ENCODE data around the gene ZNF124. TPM values are rescaled to one million over a fixed set of nuclear protein-coding genes. Genes with fewer than 3 reads are reported as not detected.
"Not testable (repeated sequence)": the region's sequence is repeated elsewhere in the genome, so short reads cannot be mapped to it uniquely, and the experiment has no call there.

Gene ZNF124
- polyA plus RNA-seq, 3 donors, result 21.5 to 28.4 (median 27.6) TPM

GRCh38 chr1:247182994-247183393, 11.2 kb upstream of the ZNF124 start:
- DNase-seq (ENCODE audit: extremely low read depth in 1 of 11, low read depth in 9 of 11, low spot score in 4 of 11), result no peak

DNA sequence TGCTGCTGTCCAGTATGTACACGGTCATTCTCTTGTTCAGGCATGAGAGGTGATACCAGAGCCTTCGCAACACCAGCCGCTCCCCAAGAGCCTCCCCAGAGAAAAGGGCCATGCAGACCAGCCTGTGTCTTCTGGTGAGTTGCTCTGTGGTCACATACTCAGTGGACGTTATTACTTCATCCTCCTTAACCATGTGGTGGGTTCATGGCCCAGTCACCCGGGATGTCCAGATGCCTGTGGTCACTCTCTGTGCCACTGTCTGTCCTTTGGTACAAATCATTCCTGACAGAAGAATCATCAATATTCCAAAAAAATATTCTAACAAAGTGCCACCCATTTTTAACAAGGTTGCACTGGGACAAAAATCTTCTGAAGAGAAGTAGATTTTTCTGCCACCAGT, 8.8 kb upstream of the ZNF124 start:
- no peak for DNase-seq (ENCODE audit: extremely low read depth in 1 of 11, low read depth in 9 of 11, low spot score in 4 of 11)

DNA sequence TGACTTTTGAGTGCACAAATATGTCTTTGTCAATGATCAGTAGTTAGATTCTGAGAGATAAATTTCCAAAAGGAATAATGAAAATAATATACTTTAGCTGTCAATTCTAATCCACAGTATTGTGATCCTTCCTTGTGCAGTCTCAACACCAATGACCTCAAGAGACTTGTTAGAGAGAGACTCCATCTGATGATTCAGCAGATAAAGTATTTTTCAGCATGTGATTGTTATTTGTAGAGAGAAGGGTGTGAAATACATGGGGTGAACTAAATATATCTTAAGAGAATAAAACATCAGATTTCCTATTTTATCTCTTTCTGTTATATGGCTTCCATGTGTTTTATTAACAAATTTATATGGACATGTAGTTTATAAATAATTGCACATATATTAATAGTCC, 5.9 kb upstream of the ZNF124 start:
- DNase-seq (ENCODE audit: extremely low read depth in 1 of 11, low read depth in 9 of 11, low spot score in 4 of 11), result no peak

GRCh38 chr1:247175458-247175857, 3.6 kb upstream of the ZNF124 start:
- no peak for DNase-seq (ENCODE audit: extremely low read depth in 1 of 11, low read depth in 9 of 11, low spot score in 4 of 11)

GRCh38 chr1:247173431-247173830, 1.6 kb upstream of the ZNF124 start:
- no peak for DNase-seq (ENCODE audit: extremely low read depth in 1 of 11, low read depth in 9 of 11, low spot score in 4 of 11)

DNA sequence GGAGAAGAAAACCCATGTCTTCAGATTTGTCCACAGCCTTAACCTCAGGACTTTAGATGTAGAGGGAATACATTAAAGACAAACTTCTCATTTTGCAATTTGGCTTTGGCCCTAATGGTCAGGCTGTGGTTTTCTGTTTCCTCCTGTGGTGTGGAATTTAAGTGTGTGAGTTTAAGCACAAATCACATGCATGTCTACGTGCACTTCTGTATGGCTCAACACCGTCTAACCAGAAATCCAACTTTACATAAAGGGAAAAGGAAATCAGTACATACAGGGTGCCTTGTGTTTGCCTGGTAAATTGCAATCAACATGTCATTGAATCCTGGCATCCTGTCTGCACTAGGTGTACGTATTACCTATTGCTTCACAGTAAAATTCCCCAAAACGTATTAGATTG, 1.2 kb upstream of the ZNF124 start:
- no peak for DNase-seq (ENCODE audit: extremely low read depth in 1 of 11, low read depth in 9 of 11, low spot score in 4 of 11)

- DNase-seq (ENCODE audit: extremely low read depth in 1 of 11, low read depth in 9 of 11, low spot score in 4 of 11), result not testable (repeated sequence)
Observed at GRCh38 chr1:247171443-247171842, 377 bp downstream of the ZNF124 start.

GRCh38 chr1:247165674-247166073, 6.1 kb downstream of the ZNF124 start:
- DNase-seq (ENCODE audit: extremely low read depth in 1 of 11, low read depth in 9 of 11, low spot score in 4 of 11), result no peak

DNA sequence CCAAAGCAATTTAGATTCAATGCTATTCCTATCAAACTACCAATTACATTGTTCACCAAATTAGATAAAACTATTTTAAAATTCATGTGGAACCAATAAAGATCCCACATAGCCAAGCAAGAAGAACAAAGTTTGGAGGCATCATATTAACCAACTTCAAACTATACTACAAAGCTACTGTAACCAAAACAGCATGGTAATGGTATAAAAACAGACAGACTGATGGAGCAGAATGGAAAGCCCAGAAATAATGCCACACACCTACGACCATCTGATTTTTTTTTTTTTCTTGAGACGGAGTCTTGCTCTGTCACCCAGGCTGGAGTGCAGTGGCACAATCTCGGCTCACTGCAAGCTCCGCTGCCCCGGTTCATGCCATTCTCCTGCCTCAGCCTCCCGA, 7.1 kb downstream of the ZNF124 start:
- DNase-seq (ENCODE audit: extremely low read depth in 1 of 11, low read depth in 9 of 11, low spot score in 4 of 11), result no peak

- DNase-seq (ENCODE audit: extremely low read depth in 1 of 11, low read depth in 9 of 11, low spot score in 4 of 11), result no peak
Observed at GRCh38 chr1:247156787-247157232, 15.0 kb downstream of the ZNF124 start.

DNA sequence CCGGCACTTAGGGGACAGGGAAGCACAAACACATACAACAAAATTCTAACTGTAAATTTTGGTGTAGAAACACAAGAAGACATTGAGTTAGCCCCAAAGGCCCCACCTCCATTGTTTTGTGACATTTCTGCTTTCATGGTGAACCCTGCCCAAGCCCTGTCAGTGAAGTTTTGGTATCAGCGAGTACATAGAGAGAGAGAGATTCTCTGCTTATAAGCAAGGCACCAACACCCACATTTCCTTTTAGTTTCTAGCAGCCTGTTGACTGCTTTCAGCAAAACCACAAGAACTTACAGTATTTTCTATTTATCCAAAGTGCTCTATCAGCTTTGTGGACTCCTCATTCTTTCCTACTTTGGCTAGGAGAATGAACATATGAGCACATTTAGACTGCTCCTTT, 24.0 kb downstream of the ZNF124 start:
- DNase-seq (ENCODE audit: extremely low read depth in 1 of 11, low read depth in 9 of 11, low spot score in 4 of 11), result no peak

- DNase-seq (ENCODE audit: extremely low read depth in 1 of 11, low read depth in 9 of 11, low spot score in 4 of 11), result not testable (repeated sequence)
Observed at GRCh38 chr1:247147120-247147519, 24.7 kb downstream of the ZNF124 start.

GRCh38 chr1:247146671-247147070, 25.1 kb downstream of the ZNF124 start:
- no peak for DNase-seq (ENCODE audit: extremely low read depth in 1 of 11, low read depth in 9 of 11, low spot score in 4 of 11)

GRCh38 chr1:247145279-247145678, 26.5 kb downstream of the ZNF124 start:
- no peak for DNase-seq (ENCODE audit: extremely low read depth in 1 of 11, low read depth in 9 of 11, low spot score in 4 of 11)

DNA sequence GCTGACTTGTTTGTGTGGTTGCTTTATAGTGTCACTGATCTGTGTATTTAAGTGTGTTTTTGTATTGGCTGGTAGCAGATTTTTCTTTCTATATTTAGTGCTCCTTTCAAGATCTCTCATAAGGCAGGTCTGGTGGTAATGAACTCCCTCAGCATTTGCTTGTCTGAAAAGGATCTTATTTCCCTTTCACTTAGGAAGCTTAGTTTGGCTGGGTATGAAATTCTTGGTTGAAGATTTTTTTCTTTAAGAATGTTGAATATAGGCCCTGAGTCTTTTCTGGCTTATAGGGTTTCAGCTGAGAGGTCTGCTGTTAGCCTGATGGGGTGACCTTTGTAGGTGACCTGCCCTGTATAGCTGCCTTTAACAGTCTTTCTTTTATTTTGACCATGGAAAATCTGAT, 32.3 kb downstream of the ZNF124 start:
- not testable (repeated sequence) for DNase-seq (ENCODE audit: extremely low read depth in 1 of 11, low read depth in 9 of 11, low spot score in 4 of 11)

GRCh38 chr1:247131236-247131635, 40.6 kb downstream of the ZNF124 start:
- no peak for DNase-seq (ENCODE audit: extremely low read depth in 1 of 11, low read depth in 9 of 11, low spot score in 4 of 11)

DNA sequence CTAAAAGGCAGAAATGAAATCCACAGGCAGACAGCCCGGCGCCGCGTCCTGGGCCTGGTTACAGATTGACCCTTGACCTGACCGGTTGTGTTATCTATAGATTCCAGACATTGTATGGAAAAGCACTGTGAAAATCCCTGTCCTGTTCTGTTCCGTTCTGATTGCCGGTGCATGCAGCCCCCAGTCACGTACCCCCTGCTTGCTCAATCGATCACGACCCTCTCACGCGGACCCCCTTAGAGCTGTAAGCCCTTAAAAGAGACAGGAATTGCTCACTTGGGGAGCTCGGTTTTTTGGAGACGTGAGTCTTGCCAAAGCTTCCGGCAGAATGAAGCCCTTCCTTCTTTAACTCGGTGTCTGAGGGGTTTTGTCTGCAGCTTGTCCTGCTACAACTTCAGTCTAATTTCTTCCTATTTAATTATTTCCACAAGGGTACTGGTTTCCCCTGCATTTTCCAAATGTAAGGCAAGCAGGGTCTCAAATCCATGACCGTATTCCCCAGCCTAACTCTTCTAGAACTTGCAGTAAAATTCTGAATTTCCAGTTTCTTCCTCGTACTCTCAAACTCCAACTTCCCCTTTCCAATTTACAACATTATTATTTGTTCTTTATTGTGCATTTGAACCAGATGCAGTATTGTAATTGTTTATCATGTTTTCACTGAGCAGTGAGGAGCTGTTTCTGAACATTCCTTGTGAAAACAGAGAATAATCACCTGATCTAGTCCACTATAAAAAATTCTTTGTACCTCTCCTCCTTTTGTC, 44.1 kb downstream of the ZNF124 start:
- not testable (repeated sequence) for DNase-seq (ENCODE audit: extremely low read depth in 1 of 11, low read depth in 9 of 11, low spot score in 4 of 11)

DNA sequence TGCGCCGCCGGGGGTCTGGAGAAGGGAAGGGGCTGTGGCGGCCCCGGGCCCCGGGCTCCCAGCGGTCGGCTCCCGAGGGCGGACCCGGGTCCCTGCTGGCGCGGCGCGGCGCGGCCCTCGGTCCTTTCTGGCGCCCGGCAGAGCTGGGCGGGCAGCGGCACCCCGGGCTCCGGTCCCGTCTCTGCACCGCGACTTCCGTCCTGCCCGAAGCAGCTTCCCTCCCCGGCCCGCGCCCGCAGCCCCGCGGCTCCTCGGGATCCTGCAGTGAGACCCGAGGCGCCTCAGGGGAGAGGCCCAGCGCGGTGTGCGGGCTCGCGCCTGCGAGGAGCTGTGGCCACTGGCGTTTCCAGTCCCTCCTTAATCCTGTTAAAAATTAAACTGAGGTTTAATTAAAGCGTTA, 45.2 kb downstream of the ZNF124 start:
- not testable (repeated sequence) for DNase-seq (ENCODE audit: extremely low read depth in 1 of 11, low read depth in 9 of 11, low spot score in 4 of 11)

DNA sequence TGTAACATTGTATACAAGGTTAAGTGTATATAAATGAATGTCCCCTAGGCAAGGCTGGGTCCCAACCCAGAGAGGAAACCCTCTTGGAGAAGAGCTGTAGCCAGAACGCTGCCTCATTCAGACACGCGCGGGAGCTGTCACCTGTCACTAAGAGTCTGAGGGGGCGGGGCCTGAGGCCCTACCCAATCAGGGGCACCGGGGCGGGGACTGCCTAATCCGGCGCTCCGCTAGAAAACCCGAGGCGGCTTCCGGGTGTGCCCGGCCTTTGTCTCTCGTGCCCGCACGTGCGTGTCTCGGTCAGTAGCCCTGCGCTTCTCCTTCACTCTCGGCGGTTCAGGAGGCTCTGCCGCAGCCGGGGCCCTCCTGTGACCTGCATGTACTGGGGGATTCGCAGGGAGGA, 45.7 kb downstream of the ZNF124 start:
- not testable (repeated sequence) for DNase-seq (ENCODE audit: extremely low read depth in 1 of 11, low read depth in 9 of 11, low spot score in 4 of 11)

DNA sequence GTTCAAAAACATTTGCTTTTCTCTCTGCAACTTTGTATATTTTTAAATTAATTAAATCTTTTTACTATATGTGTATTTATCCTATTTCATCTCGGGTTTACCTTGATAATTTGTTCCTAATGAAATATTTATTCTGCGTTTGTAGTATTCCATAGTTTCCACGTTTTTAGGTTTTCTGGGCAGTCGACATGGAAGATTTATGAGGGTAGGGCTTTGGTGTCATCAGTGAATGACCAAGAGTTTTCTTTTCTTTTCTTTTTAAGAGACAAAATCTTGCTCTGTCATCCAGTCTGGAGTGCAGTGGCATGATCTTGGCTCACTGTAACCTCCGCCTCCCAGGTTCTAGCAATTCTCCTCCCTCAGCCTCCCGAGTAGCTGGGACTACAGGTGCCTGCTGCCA, 50.4 kb downstream of the ZNF124 start:
- no peak for DNase-seq (ENCODE audit: extremely low read depth in 1 of 11, low read depth in 9 of 11, low spot score in 4 of 11)

DNA sequence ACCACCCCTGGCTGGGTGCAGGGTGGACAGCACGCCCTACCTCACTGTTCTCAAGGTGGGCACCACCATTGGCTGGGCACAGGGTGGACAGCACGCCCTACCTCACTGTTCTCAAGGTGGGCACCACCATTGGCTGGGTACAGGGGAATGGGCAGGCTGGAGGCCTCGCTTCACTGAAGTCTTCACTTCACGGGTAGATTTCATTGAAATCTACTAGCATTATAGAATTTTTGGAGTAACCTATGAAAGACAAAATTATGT, 51.5 kb downstream of the ZNF124 start:
- not testable (repeated sequence) for DNase-seq (ENCODE audit: extremely low read depth in 1 of 11, low read depth in 9 of 11, low spot score in 4 of 11)
